ENCODE measurements around the gene TREML2.

The TREML2 gene

GRCh38 chr6:41147917-41148316 is 53.0 kb downstream of the TREML2 start:
- no peak overlapping the region for H3K27ac Mint-ChIP-seq
- no peak for TF ChIP-seq CTCF (IDR thresholded peaks at IDR 0.05; ENCODE audit: unreplicated experiment in 3 of 3)
- H3K4me1 Mint-ChIP-seq = no peaks in the 10 kb centered on the region
- H3K27me3 Mint-ChIP-seq (ENCODE audit: low read depth) = peaks cover 10% of the 10 kb centered on the region
- peaks cover 7% of the 10 kb centered on the region for H3K9me3 Mint-ChIP-seq
- H3K36me3 Mint-ChIP-seq (ENCODE audit: low read depth) = peaks cover 4% of the 10 kb centered on the region
- H3K4me3 Mint-ChIP-seq = no peak overlapping the region

All from nephron (organoid).